ENCODE results near the gene ANKH. TPM values are rescaled to one million over a fixed set of nuclear protein-coding genes. Genes with fewer than 3 reads are reported as not detected.

Gene ANKH
- total RNA-seq, 1 donor from 2014 or later: 0.19 TPM

GRCh38 chr5:14901462-14902051, 30.0 kb upstream of the ANKH start:
- no peak for DNase-seq (ENCODE audit: low spot score)
- Histone ChIP-seq H3K4me3 (no peak overlapping the region), H3K4me1 (no peaks in the 10 kb centered on the region), H3K27ac (no peak overlapping the region), H2AFZ (replicated peaks) (no peak overlapping the region), H3K27me3 (no peaks in the 10 kb centered on the region), H3K36me3 (no peaks in the 10 kb centered on the region), H3K4me2 (no peak overlapping the region), H3K9ac (no peak overlapping the region), H3F3A (ENCODE audit: low read depth) (no peaks in the 10 kb centered on the region), H3K9me3 (ENCODE audit: low read depth) (no peaks in the 10 kb centered on the region), H4K20me1 (ENCODE audit: low read depth) (no peaks in the 10 kb centered on the region), H3K79me2 (ENCODE audit: low read depth) (no peaks in the 10 kb centered on the region)
- TF ChIP-seq CTCF (IDR thresholded peaks at IDR 0.05) (no peak), EZH2phosphoT487 (IDR thresholded peaks at IDR 0.05) (no peak), EZH2 (IDR thresholded peaks at IDR 0.05) (no peak)
- H3K36me3 Mint-ChIP-seq: no peaks in the 10 kb centered on the region
- H3K9me3 Mint-ChIP-seq: no peaks in the 10 kb centered on the region
- H3K4me3 Mint-ChIP-seq: no peak overlapping the region
- no peaks in the 10 kb centered on the region for H3K4me1 Mint-ChIP-seq
- H3K27me3 Mint-ChIP-seq (ENCODE audit: insufficient read depth, low read depth): peaks cover 2% of the 10 kb centered on the region
- H3K27ac Mint-ChIP-seq: no peak overlapping the region

- H3K27ac Mint-ChIP-seq: no peak overlapping the region
- no peaks in the 10 kb centered on the region for H3K9me3 Mint-ChIP-seq
- no peak overlapping the region for H3K27ac ChIP-seq
These were observed 29.3 kb upstream of the ANKH start for GRCh38 chr5:14900693-14901461.

GRCh38 chr5:14896131-14896530, 24.6 kb upstream of the ANKH start:
- Mint-ChIP-seq H3K9me3 (no peaks in the 10 kb centered on the region), H3K27me3 (ENCODE audit: insufficient read depth, low read depth) (peaks cover 2% of the 10 kb centered on the region), H3K36me3 (no peaks in the 10 kb centered on the region), H3K27ac (no peak overlapping the region), H3K4me1 (no peaks in the 10 kb centered on the region), H3K4me3 (no peak overlapping the region)
- Histone ChIP-seq H3K9ac (no peak overlapping the region), H3K4me1 (no peaks in the 10 kb centered on the region), H3K27ac (no peak overlapping the region), H3K36me3 (no peaks in the 10 kb centered on the region), H3K4me2 (no peak overlapping the region), H4K20me1 (ENCODE audit: low read depth) (no peaks in the 10 kb centered on the region), H3K4me3 (no peak overlapping the region), H3K79me2 (ENCODE audit: low read depth) (no peaks in the 10 kb centered on the region), H2AFZ (replicated peaks) (no peak overlapping the region), H3K27me3 (no peaks in the 10 kb centered on the region), H3F3A (ENCODE audit: low read depth) (no peaks in the 10 kb centered on the region), H3K9me3 (ENCODE audit: low read depth) (no peaks in the 10 kb centered on the region)
- DNase-seq (ENCODE audit: low spot score): no peak
- TF ChIP-seq EZH2phosphoT487 (IDR thresholded peaks at IDR 0.05) (no peak), EZH2 (IDR thresholded peaks at IDR 0.05) (no peak), CTCF (IDR thresholded peaks at IDR 0.05) (no peak)

More at GRCh38 chr5:14900693-14901461, 29.3 kb upstream of the ANKH start:
- TF ChIP-seq EZH2phosphoT487 (IDR thresholded peaks at IDR 0.05): no peak
- TF ChIP-seq EZH2 (IDR thresholded peaks at IDR 0.05): no peak
- no peak for TF ChIP-seq CTCF (IDR thresholded peaks at IDR 0.05)
- no peak overlapping the region for H3K9ac ChIP-seq
- H4K20me1 ChIP-seq (ENCODE audit: low read depth): no peaks in the 10 kb centered on the region
- no peaks in the 10 kb centered on the region for H3K4me1 Mint-ChIP-seq
- H3K36me3 Mint-ChIP-seq: no peaks in the 10 kb centered on the region
- no peaks in the 10 kb centered on the region for H3F3A ChIP-seq (ENCODE audit: low read depth)
- no peak overlapping the region for H3K4me2 ChIP-seq
- H3K27me3 Mint-ChIP-seq (ENCODE audit: insufficient read depth, low read depth): peaks cover 2% of the 10 kb centered on the region
- no peaks in the 10 kb centered on the region for H3K9me3 ChIP-seq (ENCODE audit: low read depth)
- no peak overlapping the region for H3K4me3 Mint-ChIP-seq
- no peak for DNase-seq (ENCODE audit: low spot score)
- H3K36me3 ChIP-seq: no peaks in the 10 kb centered on the region
- no peaks in the 10 kb centered on the region for H3K4me1 ChIP-seq
- H2AFZ ChIP-seq (replicated peaks): no peak overlapping the region
- H3K4me3 ChIP-seq: no peak overlapping the region
- H3K27me3 ChIP-seq: no peaks in the 10 kb centered on the region
- H3K79me2 ChIP-seq (ENCODE audit: low read depth): no peaks in the 10 kb centered on the region

All from neural progenitor cell (in vitro differentiated cells).